Trophoblast cell (in vitro differentiated cells and primary cell): Measurements from ENCODE around the gene TRPC4AP.

Source experiments
- DNase-seq, 2 donors: peaks; one replicate each; pipeline ENCODE4 v3.0.0-alpha.2; 2016
- H2AFZ ChIP-seq: 2 replicates; pipeline ENCODE4 v1.6.1; 2013; ENCODE audit warnings: low read length, moderate library complexity, mild to moderate bottlenecking; ENCODE audit not compliant: insufficient read depth, poor library complexity
- H2AK5ac ChIP-seq: 2 replicates; pipeline ENCODE4 v1.6.1; 2013; ENCODE audit warnings: mild to moderate bottlenecking, low read length
- H2BK120ac ChIP-seq: 2 replicates; pipeline ENCODE4 v1.6.1; 2013; ENCODE audit warnings: low read length, mild to moderate bottlenecking, moderate library complexity; ENCODE audit not compliant: insufficient read depth, poor library complexity
- H2BK12ac ChIP-seq: 2 replicates; pipeline ENCODE4 v1.6.1; 2013; ENCODE audit warnings: mild to moderate bottlenecking, low read length, moderate library complexity
- H2BK5ac ChIP-seq: 2 replicates; pipeline ENCODE4 v1.6.1; 2013; ENCODE audit warnings: low read length, low read depth, moderate library complexity, mild to moderate bottlenecking; ENCODE audit not compliant: poor library complexity
- H3K14ac ChIP-seq: 2 replicates; pipeline ENCODE4 v1.6.1; 2013; ENCODE audit warnings: mild to moderate bottlenecking, low read length
- H3K18ac ChIP-seq: 2 replicates; pipeline ENCODE4 v1.6.1; 2013; ENCODE audit warnings: mild to moderate bottlenecking, low read length
- H3K23ac ChIP-seq: 2 replicates; pipeline ENCODE4 v1.6.1; 2013; ENCODE audit warnings: low read length
- H3K27ac ChIP-seq: 2 replicates; pipeline ENCODE4 v1.5.1; 2013; ENCODE audit warnings: low read depth, mild to moderate bottlenecking, inconsistent platforms, low read length, moderate library complexity
- H3K27me3 ChIP-seq: 2 replicates; pipeline ENCODE4 v1.6.1; 2013; ENCODE audit warnings: inconsistent platforms, mild to moderate bottlenecking, low read length, moderate library complexity; ENCODE audit not compliant: insufficient read depth
- H3K36me3 ChIP-seq, 2 experiments: 1 replicate in 1 of 2; 2 replicates in 1 of 2; pipeline ENCODE4 v1.6.1; 2013; ENCODE audit warnings: low read length in 2 of 2, mild to moderate bottlenecking in 2 of 2, moderate library complexity in 1 of 2; ENCODE audit not compliant: insufficient read depth in 2 of 2, control insufficient read depth in 1 of 2
- H3K4ac ChIP-seq: 2 replicates; pipeline ENCODE4 v1.6.1; 2013; ENCODE audit warnings: low read depth, mild to moderate bottlenecking, low read length, moderate library complexity
- H3K4me1 ChIP-seq, 2 experiments: 1 replicate in 1 of 2; 2 replicates in 1 of 2; pipeline ENCODE4 v1.6.1; 2013; ENCODE audit warnings: low read length in 2 of 2, mild to moderate bottlenecking in 2 of 2, moderate library complexity in 1 of 2; ENCODE audit not compliant: insufficient read depth in 2 of 2, control insufficient read depth in 1 of 2
- H3K4me2 ChIP-seq: 2 replicates; pipeline ENCODE4 v1.6.1; 2013; ENCODE audit warnings: inconsistent platforms, mild to moderate bottlenecking, low read length, moderate library complexity
- H3K4me3 ChIP-seq: 2 replicates; pipeline ENCODE4 v1.5.1; 2013; ENCODE audit warnings: mild to moderate bottlenecking, low read depth, low read length, inconsistent platforms
- H3K79me1 ChIP-seq: one replicate; pipeline ENCODE4 v1.6.1; 2013; ENCODE audit warnings: low read length
- H3K79me2 ChIP-seq: 2 replicates; pipeline ENCODE4 v1.6.1; 2013; ENCODE audit warnings: low read length, mild to moderate bottlenecking; ENCODE audit not compliant: control insufficient read depth, insufficient read depth, poor library complexity
- H3K9ac ChIP-seq: 2 replicates; pipeline ENCODE4 v1.6.1; 2013; ENCODE audit warnings: mild to moderate bottlenecking, low read length
- H3K9me3 ChIP-seq: 2 replicates; pipeline ENCODE4 v1.6.1; 2013; ENCODE audit warnings: low read depth, mild to moderate bottlenecking, control low read depth, inconsistent platforms, low read length; ENCODE audit not compliant: insufficient read depth
- H4K12ac ChIP-seq: 2 replicates; pipeline ENCODE4 v1.6.1; 2013; ENCODE audit warnings: low read depth, mild to moderate bottlenecking, low read length, moderate library complexity
- H4K8ac ChIP-seq: 2 replicates; pipeline ENCODE4 v1.6.1; 2013; ENCODE audit warnings: low read depth, mild to moderate bottlenecking, low read length, moderate library complexity
- H4K91ac ChIP-seq: one replicate; pipeline ENCODE4 v1.6.1; 2013; ENCODE audit warnings: low read depth, mild to moderate bottlenecking, low read length, moderate library complexity
- WGBS: extraction: QIAGEN DNeasy Blood & Tissue Kit; methylation state at CpG from one replicate; pipeline ENCODE4 v1.1.7; 2013; ENCODE audit warnings: missing lambda C conversion rate; ENCODE audit not compliant: insufficient read length, insufficient coverage; ENCODE audit errors: extremely low coverage; 5-methylcytosine and 5-hydroxymethylcytosine counted together

Gene TRPC4AP

DNA sequence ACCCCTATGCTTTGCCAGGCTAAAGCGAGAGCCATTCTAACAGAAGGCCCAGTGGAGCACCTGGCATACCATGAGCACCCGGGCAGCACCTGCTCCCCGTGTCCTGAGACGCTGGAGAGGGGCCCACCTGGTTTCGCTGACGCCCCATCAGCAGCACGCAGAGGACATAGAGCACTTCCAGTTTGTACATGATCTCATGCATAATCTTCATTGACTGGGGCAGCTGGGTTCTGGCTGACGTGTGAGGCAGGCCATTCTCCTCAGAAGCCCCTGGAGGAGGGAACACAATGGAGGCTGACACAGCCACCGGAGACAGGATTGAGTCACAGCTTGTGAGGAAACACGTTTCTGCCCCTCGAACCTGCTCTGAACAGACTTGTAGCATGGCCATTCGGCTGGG lies 71.5 kb downstream of the TRPC4AP start:
- Histone ChIP-seq H3K27me3 (no peaks in the 10 kb centered on the region), H3K27ac (no peak overlapping the region), H3K79me2 (peaks cover 2% of the 10 kb centered on the region), H3K14ac (no peak overlapping the region), H2AK5ac (no peak overlapping the region), H3K23ac (no peak overlapping the region), H4K8ac (no peak overlapping the region), H3K79me1 (no peaks in the 10 kb centered on the region), H2BK5ac (no peak overlapping the region), H3K9ac (no peak overlapping the region), H3K18ac (no peak overlapping the region), H3K4ac (no peak overlapping the region), H4K12ac (no peak overlapping the region), H2BK120ac (no peak overlapping the region), H3K4me2 (no peak overlapping the region), H2AFZ (no peak overlapping the region), H3K36me3 (peaks cover 33 to 46% of the 10 kb centered on the region in 2 experiments), H2BK12ac (no peak overlapping the region), H3K9me3 (no peaks in the 10 kb centered on the region), H3K4me3 (no peak overlapping the region), H4K91ac (no peak overlapping the region), H3K4me1 (no peaks in the 10 kb centered on the region)
- WGBS, result no CpG with 5 or more reads among the region's 12 CpGs
- DNase-seq, result no peak

DNA sequence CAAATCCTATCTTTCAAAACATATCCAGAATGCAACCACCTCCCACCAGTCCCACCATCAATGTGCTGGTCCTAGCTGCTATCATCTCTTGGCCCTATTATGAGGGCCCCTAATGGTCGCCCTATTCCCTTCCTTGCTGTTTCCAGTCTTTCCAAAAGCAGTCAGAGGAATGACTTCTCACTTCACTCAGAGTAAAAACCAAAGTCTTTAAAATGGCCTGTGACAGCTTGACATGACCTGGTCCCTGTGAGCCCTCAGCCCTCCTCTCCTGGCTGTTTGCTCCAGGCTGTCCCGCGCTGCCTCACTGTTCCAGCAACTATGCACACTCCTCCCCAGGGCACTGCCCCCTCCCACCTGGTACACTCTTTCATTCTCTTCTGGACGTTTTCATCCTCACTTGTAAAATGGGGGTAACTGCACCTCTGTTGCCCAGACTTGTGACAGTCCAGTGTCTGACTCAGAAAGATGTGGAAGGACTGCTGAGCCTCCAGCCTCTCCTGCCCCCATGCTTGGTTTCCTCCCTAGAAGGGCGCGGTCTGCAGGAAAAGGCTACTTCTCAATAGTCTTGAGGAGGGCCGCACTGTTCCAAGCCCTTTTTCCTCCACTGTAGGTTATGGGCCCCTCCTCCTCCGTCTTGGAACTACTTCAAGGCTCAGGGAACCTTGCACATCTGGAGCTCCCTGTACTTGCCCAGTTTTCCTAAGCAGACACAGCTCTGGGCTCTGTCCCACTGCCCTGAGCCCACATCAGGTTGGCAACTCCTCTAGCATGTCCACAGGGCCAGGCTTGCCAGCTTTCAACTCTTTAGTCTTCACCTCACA lies 72.3 kb downstream of the TRPC4AP start:
- no peaks in the 10 kb centered on the region for H3K9me3 ChIP-seq
- peaks cover 2% of the 10 kb centered on the region for H3K79me1 ChIP-seq
- no peak overlapping the region for H3K4me2 ChIP-seq
- H4K12ac ChIP-seq, result no peak overlapping the region
- H3K4me1 ChIP-seq, result peaks cover 5 to 6% of the 10 kb centered on the region in 2 experiments
- H3K27me3 ChIP-seq, result no peaks in the 10 kb centered on the region
- no peak overlapping the region for H2AFZ ChIP-seq
- no peak overlapping the region for H3K4ac ChIP-seq
- peaks cover 34 to 50% of the 10 kb centered on the region in 2 experiments for H3K36me3 ChIP-seq
- H3K27ac ChIP-seq, result no peak overlapping the region
- H2BK12ac ChIP-seq, result no peak overlapping the region
- no peak overlapping the region for H4K8ac ChIP-seq
- H3K4me3 ChIP-seq, result no peak overlapping the region
- H3K9ac ChIP-seq, result no peak overlapping the region
- peak overlapping the region; percentile 22 for H3K23ac ChIP-seq
- no peak overlapping the region for H3K14ac ChIP-seq
- no peak for DNase-seq
- H3K79me2 ChIP-seq, result peaks cover 2% of the 10 kb centered on the region
- no peak overlapping the region for H2AK5ac ChIP-seq
- H4K91ac ChIP-seq, result no peak overlapping the region
- no peak overlapping the region for H2BK5ac ChIP-seq
- WGBS, result no CpG with 5 or more reads among the region's 8 CpGs
- no peak overlapping the region for H2BK120ac ChIP-seq
- H3K18ac ChIP-seq, result no peak overlapping the region

DNA sequence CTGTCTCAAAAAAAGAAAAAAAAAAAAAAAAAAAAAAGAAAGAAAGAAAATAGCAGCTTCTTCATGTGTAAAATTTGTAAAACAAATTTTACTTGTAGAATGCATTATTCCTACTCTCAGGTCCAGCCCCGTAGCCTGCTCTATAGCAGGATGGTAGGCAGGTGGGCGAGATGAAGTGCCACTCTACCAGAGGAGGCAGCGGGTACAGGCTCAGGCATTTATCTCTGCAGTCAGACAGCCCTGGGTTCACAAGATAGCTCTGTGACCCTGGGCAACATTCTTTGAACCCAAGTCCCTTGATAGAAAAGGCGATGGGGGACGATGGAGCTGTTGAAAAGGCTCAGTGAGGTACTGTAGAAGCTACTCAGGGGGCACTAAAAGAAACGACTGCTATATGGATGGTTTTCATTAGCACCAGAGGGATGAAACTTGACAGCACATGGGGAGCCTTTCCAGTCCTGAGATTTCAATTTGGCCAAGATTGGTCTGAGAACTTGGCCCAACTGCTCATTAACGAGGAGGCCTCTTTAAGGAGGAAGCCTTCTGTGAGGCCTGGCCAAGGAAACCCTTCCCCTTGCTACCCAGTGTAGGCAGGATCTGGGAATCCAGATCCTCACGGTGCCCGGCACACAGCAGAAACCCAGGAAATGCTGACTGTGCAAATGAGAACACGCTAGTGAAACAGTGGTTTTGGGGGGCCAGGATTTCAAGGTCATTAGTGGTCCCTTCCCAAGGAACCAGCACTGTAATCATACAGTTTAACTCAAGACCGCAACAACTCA lies 73.8 kb downstream of the TRPC4AP start:
- Histone ChIP-seq H4K12ac (no peak overlapping the region), H2AK5ac (no peak overlapping the region), H3K36me3 (peaks cover 29 to 49% of the 10 kb centered on the region in 2 experiments), H2AFZ (no peak overlapping the region), H3K79me1 (peaks cover 4% of the 10 kb centered on the region), H4K8ac (no peak overlapping the region), H3K4me1 (peaks cover 9 to 14% of the 10 kb centered on the region in 2 experiments), H3K18ac (no peak overlapping the region), H3K23ac (no peak overlapping the region), H3K9ac (no peak overlapping the region), H4K91ac (no peak overlapping the region), H3K4me2 (no peak overlapping the region), H3K9me3 (no peaks in the 10 kb centered on the region), H3K14ac (no peak overlapping the region), H2BK12ac (no peak overlapping the region), H3K27ac (no peak overlapping the region), H3K4ac (no peak overlapping the region), H3K79me2 (peaks cover 2% of the 10 kb centered on the region), H2BK5ac (no peak overlapping the region), H3K4me3 (no peak overlapping the region), H2BK120ac (no peak overlapping the region), H3K27me3 (no peaks in the 10 kb centered on the region)
- DNase-seq, result no peak
- WGBS, result no CpG with 5 or more reads among the region's 11 CpGs

DNA sequence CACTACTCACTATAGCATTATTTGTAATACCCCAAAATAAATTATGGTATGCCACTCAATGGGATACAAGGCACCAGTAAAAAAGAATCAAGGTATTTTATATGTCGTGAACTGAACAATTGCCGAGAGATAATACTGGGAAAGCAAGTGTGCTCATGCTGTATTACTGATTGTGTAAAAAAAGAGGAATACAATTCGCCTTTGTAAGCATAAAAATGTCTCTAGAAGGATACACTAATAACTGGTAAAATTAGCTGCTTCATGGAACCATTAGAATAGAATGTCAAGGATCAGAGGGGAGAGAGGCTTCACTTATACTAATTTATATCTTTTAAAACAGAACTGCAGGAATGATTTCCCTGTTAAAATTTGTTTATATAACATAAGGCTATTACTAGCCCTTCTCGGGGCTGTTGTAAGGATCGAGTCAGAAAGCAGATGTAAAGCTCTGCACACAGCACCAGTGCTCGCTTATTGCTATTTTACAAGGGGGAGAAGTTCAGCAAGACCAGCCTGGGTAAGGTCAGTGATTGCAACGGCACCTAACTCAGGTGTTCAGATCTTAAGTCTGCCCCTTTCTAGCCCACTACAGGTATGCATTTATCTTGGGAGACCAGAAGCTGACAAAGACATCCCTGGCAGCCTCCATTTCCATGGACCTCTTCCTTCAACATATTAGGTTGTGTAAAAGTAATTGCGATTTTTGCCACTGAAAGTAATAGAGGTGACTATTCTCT lies 75.3 kb downstream of the TRPC4AP start:
- H3K4me2 ChIP-seq, result no peak overlapping the region
- no peak overlapping the region for H2AFZ ChIP-seq
- H3K79me1 ChIP-seq, result peaks cover 11% of the 10 kb centered on the region
- H3K36me3 ChIP-seq, result peaks cover 36 to 54% of the 10 kb centered on the region in 2 experiments
- no peak overlapping the region for H4K12ac ChIP-seq
- no peak overlapping the region for H3K14ac ChIP-seq
- no peak overlapping the region for H3K4ac ChIP-seq
- no peak overlapping the region for H2BK120ac ChIP-seq
- H3K23ac ChIP-seq, result no peak overlapping the region
- H3K27ac ChIP-seq, result no peak overlapping the region
- H2AK5ac ChIP-seq, result no peak overlapping the region
- H3K79me2 ChIP-seq, result no peaks in the 10 kb centered on the region
- no peak overlapping the region for H4K8ac ChIP-seq
- WGBS, result no CpG with 5 or more reads among the region's 8 CpGs
- peaks cover 21 to 25% of the 10 kb centered on the region in 2 experiments for H3K4me1 ChIP-seq
- H2BK5ac ChIP-seq, result no peak overlapping the region
- no peak overlapping the region for H3K18ac ChIP-seq
- no peak overlapping the region for H3K4me3 ChIP-seq
- no peak overlapping the region for H3K9ac ChIP-seq
- H3K27me3 ChIP-seq, result no peaks in the 10 kb centered on the region
- H3K9me3 ChIP-seq, result no peaks in the 10 kb centered on the region
- no peak overlapping the region for H2BK12ac ChIP-seq
- no peak for DNase-seq
- H4K91ac ChIP-seq, result no peak overlapping the region
